GM10248 (cell line): ENCODE data around the gene HCFC2.

Experiments used
- CTCF ChIA-PET: fragments of 300-600 bp; sonication (Branson Sonifier 250); formaldehyde crosslinking; extraction: SDS; loops from one replicate; lab custom pipeline; 2021; ENCODE audit warnings: antibody characterized with exemption; lab: Yijun Ruan, JAX
- POLR2A ChIA-PET: fragments of 350-650 bp; sonication (Branson Sonifier 250); formaldehyde crosslinking; extraction: SDS; loops from one replicate; lab custom pipeline; 2020; ENCODE audit warnings: antibody characterized with exemption; lab: Yijun Ruan, JAX
- DNase-seq: peaks from one replicate; pipeline ENCODE4 v3.0.0; 2012; ENCODE audit errors: extremely low spot score
- CTCF ChIP-seq: IDR thresholded peaks from 2 replicates; pipeline ENCODE4 v1.5.1; 2012; ENCODE audit warnings: mild to moderate bottlenecking, low read depth; ENCODE audit errors: extremely low read depth, missing control alignments, control extremely low read depth

HCFC2 gene

DNA sequence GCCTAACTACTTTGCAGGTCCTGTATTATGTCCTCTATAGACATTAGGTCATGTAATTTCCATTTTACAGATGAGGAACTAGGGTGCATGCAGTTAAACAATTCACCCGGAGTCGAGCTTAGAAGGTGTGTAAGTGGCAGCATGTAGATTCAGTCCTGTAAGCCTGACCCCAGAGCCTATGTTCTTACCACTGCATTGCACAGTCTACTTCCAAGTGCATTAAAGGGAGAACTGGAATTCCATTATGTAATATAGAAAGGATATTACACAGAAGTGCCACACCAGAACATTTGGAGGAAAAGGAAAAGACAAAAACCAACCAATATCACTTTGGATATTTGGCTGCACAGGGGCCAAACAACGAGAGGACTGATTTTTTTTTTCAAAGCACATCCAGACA, 15.5 kb upstream of the HCFC2 start:
- CTCF ChIA-PET: no interaction called here
- no peak for DNase-seq
- POLR2A ChIA-PET: no interaction called here
- TF ChIP-seq CTCF: no peak

- CTCF ChIA-PET: no interaction called here
- TF ChIP-seq CTCF: no peak
- POLR2A ChIA-PET: no interaction called here
- no peak for DNase-seq
These were observed 14.9 kb upstream of the HCFC2 start for GRCh38 chr12:104049278-104049902.

DNA sequence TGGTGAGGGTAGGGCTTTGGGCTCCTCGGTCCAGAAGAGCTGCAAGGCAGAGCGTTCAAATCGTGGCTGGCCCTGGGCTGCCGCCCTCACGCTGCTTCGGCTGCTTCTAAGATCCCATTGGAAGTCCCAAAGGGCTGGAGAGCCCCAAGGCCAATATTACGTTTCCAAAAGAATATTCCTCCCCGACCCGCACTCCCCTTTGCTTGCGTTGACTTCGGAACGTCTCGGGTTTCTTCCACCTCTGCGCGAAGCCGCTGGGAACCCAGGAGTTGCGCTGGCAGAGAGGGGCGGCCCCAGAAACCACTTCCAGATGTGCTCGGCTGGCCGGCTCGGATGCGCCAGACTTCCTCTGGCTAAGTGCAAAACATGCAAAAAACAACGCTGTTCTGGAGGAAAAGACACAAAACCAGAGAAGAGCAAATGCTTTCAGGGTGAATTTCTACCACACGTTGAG, 14.4 kb upstream of the HCFC2 start, which contains the start of gene GLT8D2:
Gene GLT8D2 (minus strand): TSS at position 285 of the 454 bp plus-strand sequence. CDS start 30,539 bp downstream, outside the sequence.
- POLR2A ChIA-PET: no interaction called here
- CTCF ChIA-PET: no interaction called here
- DNase-seq: no peak

GRCh38 chr12:104050436-104050835, 13.9 kb upstream of the HCFC2 start:
- POLR2A ChIA-PET: no interaction called here
- CTCF ChIA-PET: no interaction called here
- no peak for DNase-seq
- TF ChIP-seq CTCF: no peak

More for the DNA sequence above, 14.4 kb upstream of the HCFC2 start, which contains the start of gene GLT8D2:
- no peak for TF ChIP-seq CTCF

DNA sequence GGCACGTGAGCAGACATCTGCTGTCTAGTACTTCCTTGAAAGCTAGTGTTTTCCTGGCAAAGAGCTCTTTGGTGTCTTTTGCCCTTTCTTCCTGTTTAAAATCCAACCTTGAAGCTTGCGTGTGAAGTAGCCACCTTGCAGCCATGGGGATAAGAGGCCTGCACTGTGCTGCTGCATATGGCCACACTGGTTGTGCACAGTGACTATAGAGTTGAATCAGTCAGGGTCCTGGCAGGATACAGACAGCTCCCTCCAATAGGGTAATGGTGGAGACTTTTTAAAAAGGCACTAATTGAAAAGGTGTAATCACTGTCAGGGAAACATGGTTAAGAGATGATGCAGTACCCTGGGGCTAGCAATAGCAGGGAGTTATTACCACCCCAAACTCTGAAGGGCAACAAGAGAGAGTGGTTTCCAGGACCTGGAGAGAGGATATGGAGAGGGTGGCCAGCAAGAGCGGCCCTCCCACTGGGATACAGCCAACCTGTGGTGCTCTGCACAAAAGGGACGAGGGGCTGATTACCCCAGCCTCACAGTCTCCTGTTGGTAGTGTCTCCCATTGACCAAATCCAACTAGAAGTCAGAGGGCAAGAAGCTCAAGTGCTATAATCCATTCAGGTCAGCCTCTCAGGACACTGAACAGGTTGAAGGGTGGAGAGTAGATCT, 9.5 kb upstream of the HCFC2 start:
- TF ChIP-seq CTCF: no peak
- ChIA-PET POLR2A (no interaction called here), CTCF (interaction anchor here (1.2 to 5.8 kb wide), 2 partner anchors 13 to 54 kb away, joined by 5 to 37 read pairs; no protein-coding TSS in a partner anchor)
- no peak for DNase-seq

GRCh38 chr12:104055686-104056388, 8.5 kb upstream of the HCFC2 start:
- POLR2A ChIA-PET: no interaction called here
- no peak for TF ChIP-seq CTCF
- DNase-seq: no peak
- CTCF ChIA-PET: interaction anchor here (1.2 to 5.8 kb wide), 2 partner anchors 10 to 53 kb away, joined by 5 to 37 read pairs; no protein-coding TSS in a partner anchor
